SK-N-SH (cell line): ENCODE data around the gene GPLD1. TPM values are rescaled to one million over a fixed set of nuclear protein-coding genes. Genes with fewer than 3 reads are reported as not detected.

Experiments used
- CTCF ChIA-PET: fragments of 300-600, 350-600 bp; formaldehyde crosslinking; extraction: SDS; loops from one replicate; lab custom pipeline; 2021; lab: Yijun Ruan, JAX
- POLR2A ChIA-PET: fragments of 350-600 bp; sonication (Branson Sonifier 250); formaldehyde crosslinking; extraction: SDS; loops from one replicate; lab custom pipeline; 2020; ENCODE audit warnings: antibody characterized with exemption, inconsistent platforms; lab: Yijun Ruan, JAX
- DNase-seq: peaks from one replicate; pipeline ENCODE4 v3.0.0; 2012
- H2AFZ ChIP-seq: fragments of 200-600 bp; sonication (generic); 2 replicates; pipeline ENCODE4 v1.8.1; 2016; ENCODE audit warnings: antibody characterized with exemption, mild to moderate bottlenecking, low read depth
- H3F3A ChIP-seq: fragments of 200-600 bp; sonication (generic); replicated peaks from 2 replicates; pipeline ENCODE3; 2016; ENCODE audit warnings: antibody characterized with exemption, mild to moderate bottlenecking; ENCODE audit not compliant: insufficient read depth
- H3K27ac ChIP-seq, 2 experiments: fragments of 200-500 bp in 1 of 2; fragments of 200-600 bp in 1 of 2; sonication (Bioruptor generic) in 1 of 2; sonication (generic), shearing (Covaris generic) in 1 of 2; 2 replicates each; pipeline versions ENCODE4 v1.5.1 to v1.6.1; 2014 to 2016; ENCODE audit warnings: low read depth in 2 of 2, inconsistent platforms in 1 of 2, low read length in 1 of 2, mild to moderate bottlenecking in 1 of 2, mixed read lengths in 1 of 2
- H3K27me3 ChIP-seq: fragments of 200-600 bp; sonication (generic), shearing (Covaris generic); 2 replicates; pipeline ENCODE4 v1.6.1; 2016; ENCODE audit warnings: mixed run types; ENCODE audit not compliant: insufficient read depth
- H3K36me3 ChIP-seq, 2 experiments: fragments of 200-500 bp in 1 of 2; fragments of 200-600 bp in 1 of 2; sonication (Bioruptor generic) in 1 of 2; sonication (generic) in 1 of 2; replicated peaks in 1 of 2; 2 replicates each; pipeline versions ENCODE3 to v1.5.1; 2014 to 2016; ENCODE audit warnings: low read length in 1 of 2, mild to moderate bottlenecking in 1 of 2; ENCODE audit not compliant: insufficient read depth in 2 of 2, control insufficient read depth in 1 of 2
- H3K4me1 ChIP-seq, 2 experiments: fragments of 200-500 bp in 1 of 2; fragments of 200-600 bp in 1 of 2; sonication (Bioruptor generic) in 1 of 2; sonication (generic), shearing (Covaris generic) in 1 of 2; 2 replicates each; pipeline versions ENCODE4 v1.5.1 to v1.6.1; 2014 to 2016; ENCODE audit warnings: low read depth in 1 of 2, low read length in 1 of 2, mixed run types in 1 of 2; ENCODE audit not compliant: insufficient read depth in 2 of 2, control insufficient read depth in 1 of 2
- H3K4me2 ChIP-seq: fragments of 200-600 bp; sonication (generic), shearing (Covaris generic); 2 replicates; pipeline ENCODE4 v1.6.1; 2017; ENCODE audit warnings: mixed run types
- H3K4me3 ChIP-seq, 2 experiments: fragments of 200-500 bp in 1 of 2; fragments of 200-600 bp in 1 of 2; sonication (Bioruptor generic) in 1 of 2; sonication (generic), shearing (Covaris generic) in 1 of 2; 2 replicates each; pipeline versions ENCODE4 v1.5.1 to v1.8.1; 2014 to 2016; ENCODE audit warnings: low read depth in 2 of 2, inconsistent platforms in 1 of 2, low read length in 1 of 2, mild to moderate bottlenecking in 1 of 2, mixed read lengths in 1 of 2, moderate library complexity in 1 of 2
- H3K79me2 ChIP-seq: fragments of 200-600 bp; sonication (generic); 2 replicates; pipeline ENCODE4 v1.8.1; 2017; ENCODE audit warnings: mild to moderate bottlenecking; ENCODE audit not compliant: insufficient read depth
- H3K9ac ChIP-seq: fragments of 200-600 bp; sonication (generic); 2 replicates; pipeline ENCODE4 v1.6.1; 2017; ENCODE audit warnings: mixed run types
- H3K9me2 ChIP-seq: fragments of 200-600 bp; sonication (generic); 2 replicates; pipeline ENCODE4 v1.6.1; 2017; ENCODE audit warnings: mixed run types
- H3K9me3 ChIP-seq: fragments of 200-600 bp; sonication (generic); 2 replicates; pipeline ENCODE4 v1.6.1; 2017; ENCODE audit warnings: mixed run types, mild to moderate bottlenecking, moderate library complexity
- H4K20me1 ChIP-seq: fragments of 200-600 bp; sonication (generic); 2 replicates; pipeline ENCODE4 v1.6.1; 2017; ENCODE audit warnings: mild to moderate bottlenecking, mixed run types; ENCODE audit not compliant: insufficient read depth
- ELF1 ChIP-seq: IDR thresholded peaks from 2 replicates; pipeline ENCODE4 v1.4.0; 2012
- EP300 ChIP-seq, 2 experiments: IDR thresholded peaks; 2 replicates each; pipeline versions ENCODE4 v1.4.0 to v1.6.1; 2012; ENCODE audit warnings: borderline replicate concordance in 1 of 2, low read depth in 1 of 2, low read length in 1 of 2
- EZH2phosphoT487 ChIP-seq: fragments of 200-600 bp; sonication (generic); IDR thresholded peaks from 2 replicates; pipeline ENCODE4 v1.6.1; 2017; ENCODE audit warnings: low read depth, mixed run types, mild to moderate bottlenecking, antibody characterized with exemption, moderate library complexity, borderline replicate concordance
- FOSL2 ChIP-seq: IDR thresholded peaks from 2 replicates; pipeline ENCODE4 v1.4.0; 2012; ENCODE audit warnings: low read depth, mild to moderate bottlenecking, moderate library complexity, borderline replicate concordance
- FOXJ3 ChIP-seq: sonication (generic); formaldehyde crosslinking; IDR thresholded peaks from 2 replicates; pipeline ENCODE4 v1.5.1; 2020; ENCODE audit warnings: mild to moderate bottlenecking, missing genetic modification reagents
- FOXM1 ChIP-seq: IDR thresholded peaks from 2 replicates; pipeline ENCODE4 v1.4.0; 2012; ENCODE audit warnings: low read depth, mild to moderate bottlenecking
- GABPA ChIP-seq: IDR thresholded peaks from 2 replicates; pipeline ENCODE4 v1.4.0; 2012; ENCODE audit warnings: low read depth, mild to moderate bottlenecking
- JUND ChIP-seq: IDR thresholded peaks from 2 replicates; pipeline ENCODE4 v1.4.0; 2012
- NRF1 ChIP-seq: IDR thresholded peaks from 2 replicates; pipeline ENCODE4 v1.6.1; 2012; ENCODE audit warnings: low read depth, mild to moderate bottlenecking, low read length
- POLR2AphosphoS5 ChIP-seq: IDR thresholded peaks from 2 replicates; pipeline ENCODE4 v1.6.1; 2012; ENCODE audit warnings: low read depth, low read length
- RFX5 ChIP-seq: IDR thresholded peaks from 2 replicates; pipeline ENCODE4 v1.6.1; 2012; ENCODE audit warnings: mild to moderate bottlenecking, improper control_type of control experiment, low read length
- SIN3A ChIP-seq: IDR thresholded peaks from 2 replicates; pipeline ENCODE4 v1.6.1; 2012; ENCODE audit warnings: low read depth, mild to moderate bottlenecking, low read length, moderate library complexity, borderline replicate concordance
- SMC3 ChIP-seq: IDR thresholded peaks from 2 replicates; pipeline ENCODE4 v1.6.1; 2012; ENCODE audit warnings: low read depth, low read length, improper control_type of control experiment
- YY1 ChIP-seq: IDR thresholded peaks from 2 replicates; pipeline ENCODE4 v1.4.0; 2012; ENCODE audit warnings: low read depth, mild to moderate bottlenecking
- WGBS: methylation state at CpG from one replicate; pipeline ENCODE4 v1.1.6; 2017; ENCODE audit warnings: low lambda C conversion rate; 5-methylcytosine and 5-hydroxymethylcytosine counted together
- polyA plus RNA-seq, 3 experiments: library from polyadenylated mRNA; depleted of rRNA; stranded (reverse); fragments of >200 nt; gene quantifications; 2 replicates each; pipeline ENCODE4 v1.2.3, GENCODE V29; 2012
- TF ChIP-seq, protein P1 (sequence below): IDR thresholded peaks from 2 replicates; pipeline ENCODE4 v1.4.0; 2012; ENCODE audit warnings: low read depth, borderline replicate concordance
- TF ChIP-seq, protein P2 (sequence below): IDR thresholded peaks from 2 replicates; pipeline ENCODE4; 2012
- TF ChIP-seq, protein P3 (sequence below): fragments of 150-350 bp; IDR thresholded peaks from 2 replicates; pipeline ENCODE4 v1.6.1; 2017; ENCODE audit warnings: antibody characterized with exemption, low read length, low read depth, borderline replicate concordance
- TF ChIP-seq, protein P4 (sequence below): fragments of 200-600 bp; sonication (generic); IDR thresholded peaks from 2 replicates; pipeline ENCODE4 v1.6.1; 2017; ENCODE audit warnings: antibody characterized with exemption, mild to moderate bottlenecking, moderate library complexity
- TF ChIP-seq, protein P5 (sequence below): fragments of 150-350 bp; IDR thresholded peaks from 2 replicates; pipeline ENCODE4 v1.6.1; 2016; ENCODE audit warnings: mild to moderate bottlenecking, low read depth, low read length

Gene GPLD1
- polyA plus RNA-seq, 1 of the 3 experiments (the other 2 are of a cell fraction) = 0.94 TPM

DNA sequence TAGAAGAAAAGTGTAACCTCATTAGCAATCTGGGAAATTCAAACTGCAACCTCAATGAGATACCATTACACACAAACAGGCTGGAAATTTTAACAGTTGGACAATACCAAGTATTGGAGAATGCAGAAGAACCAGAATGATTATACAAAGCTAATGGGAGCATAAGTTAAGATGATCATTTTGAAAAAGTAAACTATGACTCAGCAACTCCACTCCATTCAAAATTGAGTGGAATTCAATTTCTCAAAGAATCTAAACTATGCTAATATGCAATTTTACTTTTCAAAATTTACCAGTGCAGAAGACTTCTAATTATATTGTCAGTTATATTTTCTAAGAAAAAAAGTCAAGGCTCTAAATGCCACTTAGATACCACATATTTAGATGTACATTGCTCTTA, 17.2 kb downstream of the GPLD1 start:
- no peaks in the 10 kb centered on the region for H4K20me1 ChIP-seq
- no peaks in the 10 kb centered on the region for H3K79me2 ChIP-seq
- no peaks in the 10 kb centered on the region for H3K9me3 ChIP-seq
- POLR2A ChIA-PET = no interaction called here
- H3K27ac ChIP-seq = no peak overlapping the region
- DNase-seq = no peak
- H3K36me3 ChIP-seq = no peaks in the 10 kb centered on the region
- no peak overlapping the region for H3K4me2 ChIP-seq
- TF ChIP-seq POLR2AphosphoS5 (no peak), FOXM1 (no peak), SMC3 (no peak), EZH2phosphoT487 (no peak), RFX5 (no peak), NRF1 (no peak), JUND (no peak)
- TF ChIP-seq, protein P1, sequence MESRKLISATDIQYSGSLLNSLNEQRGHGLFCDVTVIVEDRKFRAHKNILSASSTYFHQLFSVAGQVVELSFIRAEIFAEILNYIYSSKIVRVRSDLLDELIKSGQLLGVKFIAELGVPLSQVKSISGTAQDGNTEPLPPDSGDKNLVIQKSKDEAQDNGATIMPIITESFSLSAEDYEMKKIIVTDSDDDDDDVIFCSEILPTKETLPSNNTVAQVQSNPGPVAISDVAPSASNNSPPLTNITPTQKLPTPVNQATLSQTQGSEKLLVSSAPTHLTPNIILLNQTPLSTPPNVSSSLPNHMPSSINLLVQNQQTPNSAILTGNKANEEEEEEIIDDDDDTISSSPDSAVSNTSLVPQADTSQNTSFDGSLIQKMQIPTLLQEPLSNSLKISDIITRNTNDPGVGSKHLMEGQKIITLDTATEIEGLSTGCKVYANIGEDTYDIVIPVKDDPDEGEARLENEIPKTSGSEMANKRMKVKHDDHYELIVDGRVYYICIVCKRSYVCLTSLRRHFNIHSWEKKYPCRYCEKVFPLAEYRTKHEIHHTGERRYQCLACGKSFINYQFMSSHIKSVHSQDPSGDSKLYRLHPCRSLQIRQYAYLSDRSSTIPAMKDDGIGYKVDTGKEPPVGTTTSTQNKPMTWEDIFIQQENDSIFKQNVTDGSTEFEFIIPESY = no peak
- TF ChIP-seq, protein P2, sequence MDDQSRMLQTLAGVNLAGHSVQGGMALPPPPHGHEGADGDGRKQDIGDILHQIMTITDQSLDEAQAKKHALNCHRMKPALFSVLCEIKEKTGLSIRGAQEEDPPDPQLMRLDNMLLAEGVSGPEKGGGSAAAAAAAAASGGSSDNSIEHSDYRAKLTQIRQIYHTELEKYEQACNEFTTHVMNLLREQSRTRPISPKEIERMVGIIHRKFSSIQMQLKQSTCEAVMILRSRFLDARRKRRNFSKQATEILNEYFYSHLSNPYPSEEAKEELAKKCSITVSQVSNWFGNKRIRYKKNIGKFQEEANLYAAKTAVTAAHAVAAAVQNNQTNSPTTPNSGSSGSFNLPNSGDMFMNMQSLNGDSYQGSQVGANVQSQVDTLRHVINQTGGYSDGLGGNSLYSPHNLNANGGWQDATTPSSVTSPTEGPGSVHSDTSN = no peak
- TF ChIP-seq, all 33 proteins: peak for 0
- H3K9me2 ChIP-seq = no peaks in the 10 kb centered on the region
- H2AFZ ChIP-seq = no peak overlapping the region
- H3K9ac ChIP-seq = no peak overlapping the region
- no peaks in the 10 kb centered on the region for H3K27me3 ChIP-seq
- CTCF ChIA-PET = interaction anchor here (0.6 kb wide), 1 partner anchor 45 kb away, joined by 3 read pairs; no protein-coding TSS in a partner anchor
- H3K4me1 ChIP-seq = no peaks in the 10 kb centered on the region
- no peak overlapping the region for H3K4me3 ChIP-seq
- H3F3A ChIP-seq = peaks cover 4% of the 10 kb centered on the region

DNA sequence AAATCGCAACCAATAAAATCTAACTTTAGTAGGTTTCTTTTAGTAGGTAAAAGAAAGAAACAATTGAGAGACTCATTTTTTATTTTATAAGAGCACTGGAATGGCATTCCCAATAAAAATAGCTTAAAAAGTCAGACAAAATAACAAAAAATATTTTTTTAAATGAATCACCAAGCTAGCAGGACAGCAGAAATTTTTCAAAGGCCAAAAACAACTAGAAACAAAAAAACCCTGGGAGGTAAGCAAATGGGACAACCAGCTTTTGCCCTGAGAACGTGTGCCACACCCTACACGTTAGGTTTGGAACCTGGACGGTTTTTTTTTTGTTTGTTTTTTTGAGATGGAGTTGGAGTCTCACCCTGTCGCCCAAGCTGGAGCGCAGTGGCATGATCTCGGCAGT, 19.6 kb downstream of the GPLD1 start:
- Histone ChIP-seq H3K79me2 (no peaks in the 10 kb centered on the region), H3F3A (peaks cover 4% of the 10 kb centered on the region), H3K9me2 (no peaks in the 10 kb centered on the region), H3K27me3 (no peaks in the 10 kb centered on the region), H3K36me3 (no peaks in the 10 kb centered on the region), H2AFZ (no peak overlapping the region), H3K4me3 (no peak overlapping the region), H4K20me1 (no peaks in the 10 kb centered on the region), H3K27ac (no peak overlapping the region), H3K4me2 (no peak overlapping the region), H3K9me3 (no peaks in the 10 kb centered on the region), H3K4me1 (no peaks in the 10 kb centered on the region), H3K9ac (no peak overlapping the region)
- ChIA-PET POLR2A (no interaction called here), CTCF (no interaction called here)
- no peak for DNase-seq
- 85% methylated on average over 7 of the region's 7 CpGs for WGBS
- TF ChIP-seq EP300 (IDR thresholded peaks at IDR 0.05; ENCODE audit: borderline replicate concordance in 1 of 2, low read depth in 1 of 2, low read length in 1 of 2) (no peak), GABPA (no peak), YY1 (no peak), FOXM1 (no peak), ELF1 (no peak), JUND (no peak), SIN3A (no peak), EZH2phosphoT487 (no peak), FOXJ3 (no peak), FOSL2 (no peak), NRF1 (no peak)
- TF ChIP-seq, protein P3, sequence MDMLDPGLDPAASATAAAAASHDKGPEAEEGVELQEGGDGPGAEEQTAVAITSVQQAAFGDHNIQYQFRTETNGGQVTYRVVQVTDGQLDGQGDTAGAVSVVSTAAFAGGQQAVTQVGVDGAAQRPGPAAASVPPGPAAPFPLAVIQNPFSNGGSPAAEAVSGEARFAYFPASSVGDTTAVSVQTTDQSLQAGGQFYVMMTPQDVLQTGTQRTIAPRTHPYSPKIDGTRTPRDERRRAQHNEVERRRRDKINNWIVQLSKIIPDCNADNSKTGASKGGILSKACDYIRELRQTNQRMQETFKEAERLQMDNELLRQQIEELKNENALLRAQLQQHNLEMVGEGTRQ = no peak
- TF ChIP-seq, protein P1 = no peak
- TF ChIP-seq, protein P4, sequence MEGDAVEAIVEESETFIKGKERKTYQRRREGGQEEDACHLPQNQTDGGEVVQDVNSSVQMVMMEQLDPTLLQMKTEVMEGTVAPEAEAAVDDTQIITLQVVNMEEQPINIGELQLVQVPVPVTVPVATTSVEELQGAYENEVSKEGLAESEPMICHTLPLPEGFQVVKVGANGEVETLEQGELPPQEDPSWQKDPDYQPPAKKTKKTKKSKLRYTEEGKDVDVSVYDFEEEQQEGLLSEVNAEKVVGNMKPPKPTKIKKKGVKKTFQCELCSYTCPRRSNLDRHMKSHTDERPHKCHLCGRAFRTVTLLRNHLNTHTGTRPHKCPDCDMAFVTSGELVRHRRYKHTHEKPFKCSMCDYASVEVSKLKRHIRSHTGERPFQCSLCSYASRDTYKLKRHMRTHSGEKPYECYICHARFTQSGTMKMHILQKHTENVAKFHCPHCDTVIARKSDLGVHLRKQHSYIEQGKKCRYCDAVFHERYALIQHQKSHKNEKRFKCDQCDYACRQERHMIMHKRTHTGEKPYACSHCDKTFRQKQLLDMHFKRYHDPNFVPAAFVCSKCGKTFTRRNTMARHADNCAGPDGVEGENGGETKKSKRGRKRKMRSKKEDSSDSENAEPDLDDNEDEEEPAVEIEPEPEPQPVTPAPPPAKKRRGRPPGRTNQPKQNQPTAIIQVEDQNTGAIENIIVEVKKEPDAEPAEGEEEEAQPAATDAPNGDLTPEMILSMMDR = no peak
- TF ChIP-seq, protein P5, sequence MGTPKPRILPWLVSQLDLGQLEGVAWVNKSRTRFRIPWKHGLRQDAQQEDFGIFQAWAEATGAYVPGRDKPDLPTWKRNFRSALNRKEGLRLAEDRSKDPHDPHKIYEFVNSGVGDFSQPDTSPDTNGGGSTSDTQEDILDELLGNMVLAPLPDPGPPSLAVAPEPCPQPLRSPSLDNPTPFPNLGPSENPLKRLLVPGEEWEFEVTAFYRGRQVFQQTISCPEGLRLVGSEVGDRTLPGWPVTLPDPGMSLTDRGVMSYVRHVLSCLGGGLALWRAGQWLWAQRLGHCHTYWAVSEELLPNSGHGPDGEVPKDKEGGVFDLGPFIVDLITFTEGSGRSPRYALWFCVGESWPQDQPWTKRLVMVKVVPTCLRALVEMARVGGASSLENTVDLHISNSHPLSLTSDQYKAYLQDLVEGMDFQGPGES = no peak
